Liver (tissue), 3 donors: ENCODE measurements around the gene DDX54.

ENCODE experiments used
- ATF3 ChIP-seq: IDR thresholded peaks from 2 replicates; pipeline ENCODE4 v1.6.1; 2016; ENCODE audit warnings: antibody characterized with exemption
- CTCF ChIP-seq: fragments of 150-350 bp; IDR thresholded peaks from 2 replicates; pipeline ENCODE4 v1.5.1; 2017; ENCODE audit warnings: improper control_type of control experiment, low read depth, low read length; ENCODE audit not compliant: missing input control
- HNF4A ChIP-seq, 2 donors: conservative IDR thresholded peaks; 2 replicates each; pipeline ENCODE4 v1.6.1; 2016; ENCODE audit warnings: antibody characterized with exemption in 2 of 2, mild to moderate bottlenecking in 2 of 2
- JUND ChIP-seq, 2 donors: IDR thresholded peaks; 2 replicates each; pipeline ENCODE4 v1.6.1; 2016; ENCODE audit warnings: antibody characterized with exemption in 2 of 2
- TAF1 ChIP-seq: conservative IDR thresholded peaks from 2 replicates; pipeline ENCODE4 v1.6.1; 2016; ENCODE audit warnings: antibody characterized with exemption, mild to moderate bottlenecking
- YY1 ChIP-seq: IDR thresholded peaks from 2 replicates; pipeline ENCODE4 v1.6.1; 2016; ENCODE audit warnings: antibody characterized with exemption, mild to moderate bottlenecking
- donor health status: healthy.
- donor health status: healthy.

GRCh38 chr12:113207613-113208040 lies 22.3 kb upstream of the DDX54 start:
- TF ChIP-seq CTCF (no peak), JUND (IDR thresholded peaks at IDR 0.05) (no peak), TAF1 (no peak), HNF4A (conservative IDR thresholded peaks at IDR 0.05) (no peak), ATF3 (no peak), YY1 (no peak)
